Keratinocyte (primary cell): Measurements from ENCODE around the gene CASKIN2. TPM values are rescaled to one million over a fixed set of nuclear protein-coding genes. Genes with fewer than 3 reads are reported as not detected.

Experiments used
- DNase-seq: peaks from one replicate; pipeline ENCODE4 v3.0.0-alpha.2; 2011; ENCODE audit warnings: low read depth, missing footprints, low spot score
- FAIRE-seq: peaks from 2 replicates; lab custom pipeline; 2011; peaks lifted over from hg19 to GRCh38; lab: Jason Lieb, UNC
- H2AFZ ChIP-seq: 2 replicates; pipeline ENCODE4 v1.6.0; 2012; ENCODE audit warnings: low read length, control low read depth, inconsistent platforms; ENCODE audit not compliant: control insufficient read depth
- H3K27ac ChIP-seq: 2 replicates; pipeline ENCODE4 v1.5.1; 2011; ENCODE audit warnings: low read length; ENCODE audit not compliant: control insufficient read depth, insufficient read depth
- H3K27me3 ChIP-seq: 3 replicates; pipeline ENCODE4 v1.6.0; 2011; ENCODE audit warnings: low read length; ENCODE audit not compliant: control insufficient read depth, insufficient read depth; ENCODE audit errors: extremely low read depth
- H3K36me3 ChIP-seq, 2 experiments: 2 replicates in 1 of 2; 3 replicates in 1 of 2; pipeline ENCODE4 v1.5.1; 2011; ENCODE audit warnings: low read length in 2 of 2, mild to moderate bottlenecking in 1 of 2; ENCODE audit not compliant: control insufficient read depth in 2 of 2, insufficient read depth in 2 of 2; ENCODE audit errors: extremely low read depth in 1 of 2
- H3K4me1 ChIP-seq: 3 replicates; pipeline ENCODE4 v1.5.1; 2011; ENCODE audit warnings: low read length; ENCODE audit not compliant: control insufficient read depth, insufficient read depth; ENCODE audit errors: extremely low read depth
- H3K4me2 ChIP-seq: 3 replicates; pipeline ENCODE4 v1.6.0; 2011; ENCODE audit warnings: low read depth, low read length; ENCODE audit not compliant: control insufficient read depth, insufficient read depth; ENCODE audit errors: extremely low read depth
- H3K4me3 ChIP-seq, 3 experiments: fragments of 200-600 bp in 1 of 3; sonication (generic) in 1 of 3; 2 replicates in 2 of 3; 3 replicates in 1 of 3; pipeline ENCODE4 v1.5.1; 2011 to 2016; ENCODE audit warnings: low read length in 3 of 3, mild to moderate bottlenecking in 3 of 3, control low read depth in 2 of 3, inconsistent platforms in 1 of 3, low read depth in 1 of 3, mixed read lengths in 1 of 3, mixed run types in 1 of 3, moderate library complexity in 1 of 3; ENCODE audit not compliant: control insufficient read depth in 2 of 3, insufficient read depth in 2 of 3; ENCODE audit errors: extremely low read depth in 1 of 3
- H3K79me2 ChIP-seq: 2 replicates; pipeline ENCODE4 v1.6.0; 2012; ENCODE audit warnings: low read length; ENCODE audit not compliant: control insufficient read depth, insufficient read depth
- H3K9ac ChIP-seq: 3 replicates; pipeline ENCODE4 v1.6.0; 2011; ENCODE audit warnings: low read length; ENCODE audit not compliant: control insufficient read depth, insufficient read depth; ENCODE audit errors: extremely low read depth
- H3K9me1 ChIP-seq: 3 replicates; pipeline ENCODE4 v1.6.0; 2011; ENCODE audit warnings: low read length; ENCODE audit not compliant: control insufficient read depth, insufficient read depth; ENCODE audit errors: extremely low read depth
- H3K9me3 ChIP-seq: 2 replicates; pipeline ENCODE4 v1.5.1; 2012; ENCODE audit warnings: low read depth, low read length; ENCODE audit not compliant: control insufficient read depth
- H4K20me1 ChIP-seq: 3 replicates; pipeline ENCODE4 v1.6.0; 2011; ENCODE audit warnings: low read length; ENCODE audit not compliant: control insufficient read depth, insufficient read depth; ENCODE audit errors: extremely low read depth
- CTCF ChIP-seq, 3 experiments: IDR thresholded peaks in 1 of 3; conservative IDR thresholded peaks in 1 of 3; optimal IDR thresholded peaks in 1 of 3; 2 replicates in 2 of 3; 3 replicates in 1 of 3; pipeline versions ENCODE3 to v1.5.1; 2011; ENCODE audit warnings: low read length in 3 of 3, mild to moderate bottlenecking in 3 of 3, moderate library complexity in 2 of 3, control low read depth in 1 of 3, inconsistent platforms in 1 of 3; ENCODE audit not compliant: insufficient read depth in 2 of 3; ENCODE audit errors: extremely low read depth in 1 of 3
- EZH2 ChIP-seq: IDR thresholded peaks from one replicate; pipeline ENCODE4 v1.6.1; 2012; ENCODE audit warnings: inconsistent platforms, mild to moderate bottlenecking, low read length, moderate library complexity
- dilution Hi-C: fragments of 300-500 bp; cut with MboI; formaldehyde crosslinking; loops from one replicate; pipeline ENCODE4 v1.7.0; 2020; ENCODE audit warnings: low sequenced_read_pairs; ENCODE audit not compliant: extremely low pct_ligation_motif_present
- polyA plus RNA-seq, 5 experiments: library from polyadenylated mRNA; depleted of rRNA in 3 of 5; stranded (reverse) in 3 of 5; stranded (forward) in 1 of 5; unstranded in 1 of 5; fragments of >200 nt; gene quantifications; 1 replicate in 1 of 5; 2 replicates in 3 of 5; 3 replicates in 1 of 5; pipeline versions ENCODE4 v1.2.1 to v1.2.3, GENCODE V29; 2011 to 2012; ENCODE audit warnings: missing spikeins in 2 of 5, low read depth in 1 of 5, low replicate concordance in 1 of 5

CASKIN2 gene
- polyA plus RNA-seq, 1 donor (not counting 4 experiments of a cell fraction or from before 2014, with no cell fraction given), result 3.7 TPM

GRCh38 chr17:75494326-75494877 lies 20.9 kb downstream of the CASKIN2 start:
- no peak overlapping the region for H3K4me2 ChIP-seq
- H3K4me3 ChIP-seq, result no peak overlapping the region
- no peak overlapping the region for H3K27ac ChIP-seq
- peaks cover 8 to 11% of the 10 kb centered on the region in 2 experiments for H3K36me3 ChIP-seq
- FAIRE-seq, result no peak
- H3K9ac ChIP-seq, result no peak overlapping the region
- no peaks in the 10 kb centered on the region for H3K9me3 ChIP-seq
- H3K9me1 ChIP-seq, result no peaks in the 10 kb centered on the region
- no peaks in the 10 kb centered on the region for H3K27me3 ChIP-seq
- dilution Hi-C loops, result no loop called here
- no peak overlapping the region for H2AFZ ChIP-seq
- no peak for TF ChIP-seq CTCF (optimal IDR thresholded peaks at IDR 0.05 in 1 of 3, IDR thresholded peaks at IDR 0.05 in 1 of 3, conservative IDR thresholded peaks at IDR 0.05 in 1 of 3; ENCODE audit: extremely low read depth in 1 of 3, insufficient read depth in 2 of 3, low read length in 3 of 3)
- TF ChIP-seq EZH2, result no peak
- no peaks in the 10 kb centered on the region for H3K4me1 ChIP-seq
- no peaks in the 10 kb centered on the region for H3K79me2 ChIP-seq
- H4K20me1 ChIP-seq, result no peaks in the 10 kb centered on the region
- DNase-seq, result no peak

- no peak overlapping the region for H2AFZ ChIP-seq
- no peak overlapping the region for H3K4me2 ChIP-seq
- no peaks in the 10 kb centered on the region for H3K79me2 ChIP-seq
- dilution Hi-C loops, result no loop called here
- no peaks in the 10 kb centered on the region for H3K9me1 ChIP-seq
- no peaks in the 10 kb centered on the region for H4K20me1 ChIP-seq
- FAIRE-seq (no peak), DNase-seq (no peak)
- no peak overlapping the region for H3K9ac ChIP-seq
- H3K9me3 ChIP-seq, result no peaks in the 10 kb centered on the region
- H3K27me3 ChIP-seq, result no peaks in the 10 kb centered on the region
- H3K4me1 ChIP-seq, result no peaks in the 10 kb centered on the region
- TF ChIP-seq CTCF (optimal IDR thresholded peaks at IDR 0.05 in 1 of 3, IDR thresholded peaks at IDR 0.05 in 1 of 3, conservative IDR thresholded peaks at IDR 0.05 in 1 of 3; ENCODE audit: extremely low read depth in 1 of 3, insufficient read depth in 2 of 3, low read length in 3 of 3) (no peak), EZH2 (no peak)
- H3K4me3 ChIP-seq, result no peak overlapping the region
- no peak overlapping the region for H3K27ac ChIP-seq
- H3K36me3 ChIP-seq, result peaks cover 7 to 11% of the 10 kb centered on the region in 2 experiments
These were observed 21.7 kb downstream of the CASKIN2 start for GRCh38 chr17:75493476-75494129.
